Activated CD4-positive, alpha-beta T cell treated with anti-CD3 and anti-CD28 coated beads, Interleukin-2, amount 50 U/mL, for 16 hours (primary cell): ENCODE data around the gene ZNF549.

Source experiments
- DNase-seq: peaks from one replicate; pipeline ENCODE4 v3.0.0-alpha.2; 2020

The ZNF549 gene

GRCh38 chr19:57570707-57571106 is 43.6 kb downstream of the ZNF549 start:
- no peak for DNase-seq

- no peak for DNase-seq
These were observed 45.3 kb downstream of the ZNF549 start for GRCh38 chr19:57572415-57572947.

- DNase-seq = no peak
These were observed 49.5 kb downstream of the ZNF549 start for GRCh38 chr19:57576661-57577060.

- peak; percentile 97 for DNase-seq
These were observed 51.5 kb downstream of the ZNF549 start, which contains the start of gene ZNF416 for GRCh38 chr19:57578487-57579205. ZNF416 (minus strand) TSS chr19:57578911; CDS start chr19:57578704, 207 bp downstream.

- no peak for DNase-seq
These were observed 56.0 kb downstream of the ZNF549 start for GRCh38 chr19:57583104-57583520.

GRCh38 chr19:57583521-57584416 is 56.6 kb downstream of the ZNF549 start, which contains the start of gene ZIK1:
ZIK1 (plus strand) TSS chr19:57584145; CDS start chr19:57584357, 212 bp downstream.
- peak; percentile 74 for DNase-seq

GRCh38 chr19:57587529-57587928 is 60.4 kb downstream of the ZNF549 start:
- DNase-seq = no peak

- no peak for DNase-seq
These were observed 72.2 kb downstream of the ZNF549 start for GRCh38 chr19:57599377-57599760.

- peak; percentile 88 for DNase-seq
These were observed 72.7 kb downstream of the ZNF549 start, which contains the start of gene ZNF530 for GRCh38 chr19:57599761-57600383. ZNF530 (plus strand) TSS chr19:57599885; CDS start chr19:57604346, 4,461 bp downstream.

- DNase-seq = no peak
These were observed 79.8 kb downstream of the ZNF549 start for GRCh38 chr19:57606931-57607330.
